ENCODE data around the gene SLC7A7.
"Not testable (repeated sequence)": the region's sequence is repeated elsewhere in the genome, so short reads cannot be mapped to it uniquely, and the experiment has no call there.

The SLC7A7 gene

GRCh38 chr14:22843123-22843925 is 28.1 kb upstream of the SLC7A7 start:
- DNase-seq = no peak

- DNase-seq = no peak
Measured at GRCh38 chr14:22842211-22843122, 27.2 kb upstream of the SLC7A7 start.

GRCh38 chr14:22841769-22842168 is 26.5 kb upstream of the SLC7A7 start:
- DNase-seq = no peak

GRCh38 chr14:22841311-22841710 is 26.1 kb upstream of the SLC7A7 start:
- DNase-seq = no peak

- no peak for DNase-seq
Measured at GRCh38 chr14:22839159-22839779, 24.0 kb upstream of the SLC7A7 start.

- no peak for DNase-seq
Measured at GRCh38 chr14:22838631-22839041, 23.4 kb upstream of the SLC7A7 start.

GRCh38 chr14:22837750-22838538 is 22.7 kb upstream of the SLC7A7 start:
- no peak for DNase-seq

GRCh38 chr14:22837114-22837749 is 22.0 kb upstream of the SLC7A7 start:
- DNase-seq = no peak

GRCh38 chr14:22836301-22837113 is 21.3 kb upstream of the SLC7A7 start, which contains the start of gene MMP14:
TSS of gene MMP14 (plus strand) at chr14:22836585. CDS start at chr14:22836818, 233 bp downstream.
- no peak for DNase-seq

GRCh38 chr14:22835505-22835904 is 20.3 kb upstream of the SLC7A7 start:
- DNase-seq = no peak

- no peak for DNase-seq
Measured at GRCh38 chr14:22830443-22831010, 15.3 kb upstream of the SLC7A7 start.

- DNase-seq = peak; percentile 87
Measured at GRCh38 chr14:22829661-22830442, 14.6 kb upstream of the SLC7A7 start, which contains the start of gene MRPL52. TSS of gene MRPL52 (plus strand) at chr14:22829887. CDS start at chr14:22829913, 26 bp downstream.

- not testable (repeated sequence) for DNase-seq
Measured at GRCh38 chr14:22829076-22829660, 13.9 kb upstream of the SLC7A7 start.

GRCh38 chr14:22824711-22825359 is 9.6 kb upstream of the SLC7A7 start:
- DNase-seq = peak; percentile 51

GRCh38 chr14:22822571-22823098 is 7.4 kb upstream of the SLC7A7 start:
- DNase-seq = no peak

- no peak for DNase-seq
Measured at GRCh38 chr14:22822016-22822570, 6.9 kb upstream of the SLC7A7 start.

GRCh38 chr14:22821193-22822015 is 6.2 kb upstream of the SLC7A7 start:
- DNase-seq = no peak

Data from SHP77 treated with DMSO at 0.1 percent for 48 hours (cell line).